ENCODE results near the gene CKB.

Gene CKB

GRCh38 chr14:103522649-103523574 is at the start of gene CKB:
Gene CKB (minus strand): TSS chr14:103522830. CDS start chr14:103522493, 337 bp downstream.
- DNase-seq, result peak; percentile 45 to 92

GRCh38 chr14:103569408-103569807 is 46.8 kb upstream of the CKB start:
- no peak for DNase-seq

GRCh38 chr14:103568952-103569351 is 46.3 kb upstream of the CKB start:
- no peak for DNase-seq

GRCh38 chr14:103563844-103564505 is 41.3 kb upstream of the CKB start:
- DNase-seq, result no peak

GRCh38 chr14:103563226-103563620 is 40.6 kb upstream of the CKB start:
- no peak for DNase-seq

GRCh38 chr14:103562429-103563225 is 40.0 kb upstream of the CKB start, which contains the start of the genes BAG5 and COA8:
Gene BAG5 (minus strand): TSS chr14:103562657. CDS start chr14:103561164, 1,493 bp downstream.
Gene COA8 (plus strand): TSS chr14:103562960. CDS start chr14:103563002, 42 bp downstream.
- DNase-seq, result peak; percentile 55 to 92

GRCh38 chr14:103562179-103562428 is 39.5 kb upstream of the CKB start:
- DNase-seq, result no peak

GRCh38 chr14:103561381-103562178 is 39.0 kb upstream of the CKB start:
- DNase-seq, result no peak

- no peak for DNase-seq
These were observed 38.1 kb upstream of the CKB start for GRCh38 chr14:103560691-103561090.

GRCh38 chr14:103559766-103560165 is 37.1 kb upstream of the CKB start:
- DNase-seq, result no peak

GRCh38 chr14:103558071-103558882 is 35.6 kb upstream of the CKB start:
- no peak for DNase-seq

- no peak for DNase-seq
These were observed 34.5 kb upstream of the CKB start for GRCh38 chr14:103556946-103557758.

- DNase-seq, result no peak
These were observed 33.1 kb upstream of the CKB start for GRCh38 chr14:103555559-103556337.

GRCh38 chr14:103552846-103553210 is 30.2 kb upstream of the CKB start:
- DNase-seq, result no peak

- DNase-seq, result no peak
These were observed 29.6 kb upstream of the CKB start for GRCh38 chr14:103552011-103552845.

GRCh38 chr14:103551338-103551762 is 28.7 kb upstream of the CKB start:
- no peak for DNase-seq

- DNase-seq, result no peak
These were observed 28.1 kb upstream of the CKB start for GRCh38 chr14:103550451-103551337.

All from NCI-H446 (cell line).